HEK293 (cell line): ENCODE results near the gene CUEDC1.

ENCODE experiments used
- CTCF ChIA-PET: fragments of 350-600 bp; formaldehyde crosslinking; extraction: SDS; loops from one replicate; lab custom pipeline; 2021; ENCODE audit warnings: antibody characterized with exemption; lab: Yijun Ruan, JAX
- POLR2A ChIA-PET: fragments of 300-600 bp; formaldehyde crosslinking; extraction: SDS; loops from one replicate; lab custom pipeline; 2020; ENCODE audit warnings: antibody characterized with exemption, inconsistent platforms; lab: Yijun Ruan, JAX
- H3K27ac ChIP-seq: fragments of 200-500 bp; sonication (Bioruptor generic); 2 replicates; pipeline ENCODE4 v1.5.1; 2014; ENCODE audit warnings: low read depth, low read length, control low read depth, inconsistent platforms; ENCODE audit errors: extremely low read depth
- H3K36me3 ChIP-seq, 2 experiments: fragments of 200-500 bp in 1 of 2; sonication (Bioruptor generic) in 1 of 2; 1 replicate in 1 of 2; 2 replicates in 1 of 2; pipeline ENCODE4 v1.5.1; 2014 to 2017; ENCODE audit warnings: inconsistent platforms in 2 of 2, low read length in 2 of 2; ENCODE audit not compliant: control insufficient read depth in 2 of 2, insufficient read depth in 1 of 2
- H3K4me1 ChIP-seq: fragments of 200-500 bp; sonication (Bioruptor generic); 2 replicates; pipeline ENCODE4 v1.5.1; 2014; ENCODE audit warnings: mild to moderate bottlenecking, low read length, inconsistent platforms; ENCODE audit not compliant: control insufficient read depth, insufficient read depth
- H3K4me3 ChIP-seq: 2 replicates; pipeline ENCODE4 v1.5.1; 2011; ENCODE audit warnings: low read depth, mild to moderate bottlenecking, control low read depth, low read length, moderate library complexity
- H3K9me3 ChIP-seq: fragments of 200-500 bp; sonication (Bioruptor generic); 2 replicates; pipeline ENCODE4 v1.5.1; 2014; ENCODE audit warnings: low read depth, low read length, inconsistent platforms; ENCODE audit not compliant: control insufficient read depth, insufficient read depth
- GFI1B ChIP-seq: fragments of 450-650 bp; formaldehyde crosslinking; IDR thresholded peaks from 2 replicates; pipeline ENCODE4 v1.5.1; 2016; ENCODE audit warnings: missing biosample characterization, missing genetic modification characterization
- MZF1 ChIP-seq: fragments of 450-650 bp; formaldehyde crosslinking; IDR thresholded peaks from 2 replicates; pipeline ENCODE4 v1.5.1; 2017; ENCODE audit warnings: missing biosample characterization, missing genetic modification characterization, borderline replicate concordance
- PATZ1 ChIP-seq: fragments of 450-650 bp; formaldehyde crosslinking; IDR thresholded peaks from 2 replicates; pipeline ENCODE4 v1.5.1; 2016; ENCODE audit warnings: missing biosample characterization, missing genetic modification characterization
- ZBTB8A ChIP-seq: fragments of 450-650 bp; formaldehyde crosslinking; IDR thresholded peaks from 2 replicates; pipeline ENCODE4 v1.5.1; 2016; ENCODE audit warnings: missing biosample characterization, missing genetic modification characterization
- ZFP41 ChIP-seq: fragments of 450-650 bp; formaldehyde crosslinking; IDR thresholded peaks from 2 replicates; pipeline ENCODE4 v1.5.1; 2016; ENCODE audit warnings: missing biosample characterization, missing genetic modification characterization, borderline replicate concordance
- ZNF19 ChIP-seq: fragments of 450-650 bp; formaldehyde crosslinking; IDR thresholded peaks from 2 replicates; pipeline ENCODE4; 2016; ENCODE audit warnings: missing biosample characterization, missing genetic modification characterization, low read depth
- ZNF221 ChIP-seq: fragments of 450-650 bp; formaldehyde crosslinking; IDR thresholded peaks from 2 replicates; pipeline ENCODE4 v1.5.1; 2017; ENCODE audit warnings: missing biosample characterization, missing genetic modification characterization, borderline replicate concordance
- ZNF223 ChIP-seq: fragments of 450-650 bp; formaldehyde crosslinking; IDR thresholded peaks from 2 replicates; pipeline ENCODE4 v1.5.1; 2016; ENCODE audit warnings: missing biosample characterization, missing genetic modification characterization
- ZNF266 ChIP-seq: fragments of 450-650 bp; formaldehyde crosslinking; IDR thresholded peaks from 2 replicates; pipeline ENCODE4 v1.5.1; 2016; ENCODE audit warnings: missing biosample characterization, missing genetic modification characterization, low read depth
- ZNF37A ChIP-seq: fragments of 450-650 bp; IDR thresholded peaks from 2 replicates; pipeline ENCODE4 v1.5.1; 2018; ENCODE audit warnings: missing biosample characterization, missing genetic modification characterization
- ZNF404 ChIP-seq: fragments of 450-650 bp; formaldehyde crosslinking; IDR thresholded peaks from 2 replicates; pipeline ENCODE4 v1.5.1; 2017; ENCODE audit warnings: missing biosample characterization, missing genetic modification characterization
- ZNF549 ChIP-seq: fragments of 450-650 bp; IDR thresholded peaks from 2 replicates; pipeline ENCODE4 v1.5.1; 2018; ENCODE audit warnings: missing biosample characterization, missing genetic modification characterization, mild to moderate bottlenecking, inconsistent platforms, moderate library complexity
- ZNF600 ChIP-seq: fragments of 450-650 bp; formaldehyde crosslinking; IDR thresholded peaks from 2 replicates; pipeline ENCODE4 v1.5.1; 2016; ENCODE audit warnings: missing biosample characterization, missing genetic modification characterization
- ZNF654 ChIP-seq: fragments of 450-650 bp; formaldehyde crosslinking; IDR thresholded peaks from 2 replicates; pipeline ENCODE4 v1.5.1; 2016; ENCODE audit warnings: low read depth, missing biosample characterization, missing genetic modification characterization
- ZNF660 ChIP-seq: fragments of 450-650 bp; IDR thresholded peaks from 2 replicates; pipeline ENCODE4 v1.5.1; 2018; ENCODE audit warnings: missing biosample characterization, mild to moderate bottlenecking, missing genetic modification characterization
- ZSCAN30 ChIP-seq: fragments of 450-650 bp; IDR thresholded peaks from 2 replicates; pipeline ENCODE4 v1.5.1; 2018; ENCODE audit warnings: missing biosample characterization, mild to moderate bottlenecking, missing genetic modification characterization, moderate library complexity
- TF ChIP-seq, protein P1 (sequence below): fragments of 450-650 bp; formaldehyde crosslinking; IDR thresholded peaks from 2 replicates; pipeline ENCODE4 v1.5.1; 2016; ENCODE audit warnings: missing biosample characterization, missing genetic modification characterization
- TF ChIP-seq, protein P2 (sequence below): fragments of 450-650 bp; formaldehyde crosslinking; IDR thresholded peaks from 2 replicates; pipeline ENCODE4 v1.5.1; 2016; ENCODE audit warnings: missing biosample characterization, missing genetic modification characterization
- TF ChIP-seq, protein P3 (sequence below): fragments of 450-650 bp; formaldehyde crosslinking; IDR thresholded peaks from 2 replicates; pipeline ENCODE4 v1.5.1; 2016; ENCODE audit warnings: missing biosample characterization, missing genetic modification characterization
- TF ChIP-seq, protein P4 (sequence below): fragments of 450-650 bp; formaldehyde crosslinking; conservative IDR thresholded peaks from 2 replicates; pipeline ENCODE4 v1.5.1; 2016; ENCODE audit warnings: low read depth, missing biosample characterization, missing genetic modification characterization
- TF ChIP-seq, protein P5 (sequence below): fragments of 450-650 bp; formaldehyde crosslinking; IDR thresholded peaks from 2 replicates; pipeline ENCODE4 v1.5.1; 2016; ENCODE audit warnings: missing biosample characterization, missing genetic modification characterization

CUEDC1 gene

DNA sequence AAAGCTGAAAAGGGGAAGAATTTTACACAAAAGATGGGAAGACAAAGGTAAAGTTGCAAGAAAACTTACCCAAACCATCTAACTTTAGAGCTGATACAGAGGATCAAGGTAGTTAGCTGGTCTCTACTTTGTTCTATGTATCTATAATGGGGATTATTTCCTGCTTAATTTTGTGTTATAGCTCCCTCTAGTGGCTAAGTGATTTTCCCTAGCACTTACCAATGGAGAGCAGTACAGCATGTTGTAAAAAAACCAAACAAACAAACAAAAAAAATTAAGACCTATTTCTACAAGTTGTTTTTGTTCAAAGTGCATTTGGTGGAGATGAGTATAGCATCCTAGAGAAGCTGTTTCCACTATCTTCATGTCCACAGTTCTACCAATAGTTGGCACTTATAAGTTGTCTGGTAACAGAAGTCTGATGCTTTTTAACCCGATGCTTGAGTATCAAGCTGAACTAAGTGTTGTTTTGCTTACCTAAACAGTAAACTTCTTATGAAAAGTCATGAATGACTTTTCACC is 44.3 kb upstream of the CUEDC1 start:
- TF ChIP-seq ZFP41 (tag by site-specific recombination) (no peak), ZNF549 (tag by site-specific recombination) (no peak), ZNF37A (tag by site-specific recombination) (no peak), MZF1 (no peak), GFI1B (no peak), ZSCAN30 (tag by site-specific recombination) (no peak), ZNF19 (tag by site-specific recombination) (no peak), ZNF654 (tag by site-specific recombination) (peak; percentile 80), PATZ1 (tag by site-specific recombination) (no peak), ZNF660 (tag by site-specific recombination) (peak; percentile 44; the same call in 1 of the 2 replicates), ZNF600 (tag by site-specific recombination) (no peak)
- TF ChIP-seq, protein P1, sequence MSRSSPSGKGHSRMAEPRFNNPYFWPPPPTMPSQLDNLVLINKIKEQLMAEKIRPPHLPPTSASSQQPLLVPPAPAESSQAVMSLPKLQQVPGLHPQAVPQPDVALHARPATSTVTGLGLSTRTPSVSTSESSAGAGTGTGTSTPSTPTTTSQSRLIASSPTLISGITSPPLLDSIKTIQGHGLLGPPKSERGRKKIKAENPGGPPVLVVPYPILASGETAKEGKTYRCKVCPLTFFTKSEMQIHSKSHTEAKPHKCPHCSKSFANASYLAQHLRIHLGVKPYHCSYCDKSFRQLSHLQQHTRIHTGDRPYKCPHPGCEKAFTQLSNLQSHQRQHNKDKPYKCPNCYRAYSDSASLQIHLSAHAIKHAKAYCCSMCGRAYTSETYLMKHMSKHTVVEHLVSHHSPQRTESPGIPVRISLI (tag by site-specific recombination): peak; percentile 94
- TF ChIP-seq, protein P2, sequence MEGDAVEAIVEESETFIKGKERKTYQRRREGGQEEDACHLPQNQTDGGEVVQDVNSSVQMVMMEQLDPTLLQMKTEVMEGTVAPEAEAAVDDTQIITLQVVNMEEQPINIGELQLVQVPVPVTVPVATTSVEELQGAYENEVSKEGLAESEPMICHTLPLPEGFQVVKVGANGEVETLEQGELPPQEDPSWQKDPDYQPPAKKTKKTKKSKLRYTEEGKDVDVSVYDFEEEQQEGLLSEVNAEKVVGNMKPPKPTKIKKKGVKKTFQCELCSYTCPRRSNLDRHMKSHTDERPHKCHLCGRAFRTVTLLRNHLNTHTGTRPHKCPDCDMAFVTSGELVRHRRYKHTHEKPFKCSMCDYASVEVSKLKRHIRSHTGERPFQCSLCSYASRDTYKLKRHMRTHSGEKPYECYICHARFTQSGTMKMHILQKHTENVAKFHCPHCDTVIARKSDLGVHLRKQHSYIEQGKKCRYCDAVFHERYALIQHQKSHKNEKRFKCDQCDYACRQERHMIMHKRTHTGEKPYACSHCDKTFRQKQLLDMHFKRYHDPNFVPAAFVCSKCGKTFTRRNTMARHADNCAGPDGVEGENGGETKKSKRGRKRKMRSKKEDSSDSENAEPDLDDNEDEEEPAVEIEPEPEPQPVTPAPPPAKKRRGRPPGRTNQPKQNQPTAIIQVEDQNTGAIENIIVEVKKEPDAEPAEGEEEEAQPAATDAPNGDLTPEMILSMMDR (tag by site-specific recombination): 0 out of 2 replicates have a peak, but pooled peaks have one; percentile 36
- TF ChIP-seq, protein P3, sequence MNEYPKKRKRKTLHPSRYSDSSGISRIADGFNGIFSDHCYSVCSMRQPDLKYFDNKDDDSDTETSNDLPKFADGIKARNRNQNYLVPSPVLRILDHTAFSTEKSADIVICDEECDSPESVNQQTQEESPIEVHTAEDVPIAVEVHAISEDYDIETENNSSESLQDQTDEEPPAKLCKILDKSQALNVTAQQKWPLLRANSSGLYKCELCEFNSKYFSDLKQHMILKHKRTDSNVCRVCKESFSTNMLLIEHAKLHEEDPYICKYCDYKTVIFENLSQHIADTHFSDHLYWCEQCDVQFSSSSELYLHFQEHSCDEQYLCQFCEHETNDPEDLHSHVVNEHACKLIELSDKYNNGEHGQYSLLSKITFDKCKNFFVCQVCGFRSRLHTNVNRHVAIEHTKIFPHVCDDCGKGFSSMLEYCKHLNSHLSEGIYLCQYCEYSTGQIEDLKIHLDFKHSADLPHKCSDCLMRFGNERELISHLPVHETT (tag by site-specific recombination): 0 out of 2 replicates have a peak, but pooled peaks have one; percentile 15
- POLR2A ChIA-PET: interaction anchor here (0.7 to 7.1 kb wide), 12 partner anchors 8 to 150 kb away, joined by 3 to 49 read pairs (median 4); partner anchors contain the start of genes DYNLL2, MRPS23, SRSF1 and VEZF1
- no peak overlapping the region for H3K27ac ChIP-seq
- no peaks in the 10 kb centered on the region for H3K9me3 ChIP-seq
- no peak overlapping the region for H3K4me3 ChIP-seq
- peaks cover 16% of the 10 kb centered on the region for H3K4me1 ChIP-seq
- CTCF ChIA-PET: interaction anchor here (0.5 to 15.7 kb wide), 64 partner anchors 7 to 1355 kb away, joined by 3 to 434 read pairs (median 4); partner anchors contain the start of genes CUEDC1, MRPS23 and SRSF1
- H3K36me3 ChIP-seq: peaks cover 55 to 82% of the 10 kb centered on the region in 2 experiments

DNA sequence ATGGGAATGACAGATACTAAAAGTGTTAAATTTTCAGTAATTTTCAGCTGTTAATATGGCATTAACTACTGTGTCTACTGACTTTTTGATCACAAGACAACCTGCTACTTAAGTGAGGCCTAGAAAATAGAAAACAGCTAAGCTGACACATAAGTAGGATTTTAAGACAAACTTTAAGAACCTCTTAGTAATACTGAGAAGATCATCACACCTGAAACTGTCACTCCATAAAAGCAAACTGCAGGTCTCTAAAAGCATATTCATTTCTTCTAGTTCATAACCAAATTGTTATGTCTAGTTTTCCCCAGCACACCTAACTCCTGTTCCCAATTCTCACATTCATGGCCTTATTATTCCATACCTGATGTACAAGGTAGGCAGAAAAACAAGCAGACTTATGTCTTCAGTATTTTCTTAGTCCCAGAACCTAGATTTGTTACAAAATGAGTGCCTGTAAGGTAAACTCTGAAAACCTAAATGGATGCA is 43.8 kb upstream of the CUEDC1 start:
- no peaks in the 10 kb centered on the region for H3K9me3 ChIP-seq
- no peak overlapping the region for H3K4me3 ChIP-seq
- H3K36me3 ChIP-seq: peaks cover 50 to 76% of the 10 kb centered on the region in 2 experiments
- ChIA-PET CTCF (interaction anchor here (0.6 to 15.7 kb wide), 60 partner anchors 8 to 1356 kb away, joined by 3 to 434 read pairs (median 5); partner anchors contain the start of genes CUEDC1, MRPS23 and SRSF1), POLR2A (interaction anchor here (0.5 to 7.1 kb wide), 12 partner anchors 8 to 149 kb away, joined by 3 to 49 read pairs (median 4); partner anchors contain the start of genes DYNLL2, MRPS23, SRSF1 and VEZF1)
- H3K27ac ChIP-seq: no peak overlapping the region
- peaks cover 11% of the 10 kb centered on the region for H3K4me1 ChIP-seq
- no peak for TF ChIP-seq ZNF404 (tag by site-specific recombination)
- TF ChIP-seq ZNF266 (tag by site-specific recombination): no peak
- no peak for TF ChIP-seq ZNF221
- no peak for TF ChIP-seq ZBTB8A (tag by site-specific recombination)
- no peak for TF ChIP-seq ZNF223 (tag by site-specific recombination)
- TF ChIP-seq, protein P4, sequence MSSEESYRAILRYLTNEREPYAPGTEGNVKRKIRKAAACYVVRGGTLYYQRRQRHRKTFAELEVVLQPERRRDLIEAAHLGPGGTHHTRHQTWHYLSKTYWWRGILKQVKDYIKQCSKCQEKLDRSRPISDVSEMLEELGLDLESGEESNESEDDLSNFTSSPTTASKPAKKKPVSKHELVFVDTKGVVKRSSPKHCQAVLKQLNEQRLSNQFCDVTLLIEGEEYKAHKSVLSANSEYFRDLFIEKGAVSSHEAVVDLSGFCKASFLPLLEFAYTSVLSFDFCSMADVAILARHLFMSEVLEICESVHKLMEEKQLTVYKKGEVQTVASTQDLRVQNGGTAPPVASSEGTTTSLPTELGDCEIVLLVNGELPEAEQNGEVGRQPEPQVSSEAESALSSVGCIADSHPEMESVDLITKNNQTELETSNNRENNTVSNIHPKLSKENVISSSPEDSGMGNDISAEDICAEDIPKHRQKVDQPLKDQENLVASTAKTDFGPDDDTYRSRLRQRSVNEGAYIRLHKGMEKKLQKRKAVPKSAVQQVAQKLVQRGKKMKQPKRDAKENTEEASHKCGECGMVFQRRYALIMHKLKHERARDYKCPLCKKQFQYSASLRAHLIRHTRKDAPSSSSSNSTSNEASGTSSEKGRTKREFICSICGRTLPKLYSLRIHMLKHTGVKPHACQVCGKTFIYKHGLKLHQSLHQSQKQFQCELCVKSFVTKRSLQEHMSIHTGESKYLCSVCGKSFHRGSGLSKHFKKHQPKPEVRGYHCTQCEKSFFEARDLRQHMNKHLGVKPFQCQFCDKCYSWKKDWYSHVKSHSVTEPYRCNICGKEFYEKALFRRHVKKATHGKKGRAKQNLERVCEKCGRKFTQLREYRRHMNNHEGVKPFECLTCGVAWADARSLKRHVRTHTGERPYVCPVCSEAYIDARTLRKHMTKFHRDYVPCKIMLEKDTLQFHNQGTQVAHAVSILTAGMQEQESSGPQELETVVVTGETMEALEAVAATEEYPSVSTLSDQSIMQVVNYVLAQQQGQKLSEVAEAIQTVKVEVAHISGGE (tag by site-specific recombination): no peak
- TF ChIP-seq, protein P5, sequence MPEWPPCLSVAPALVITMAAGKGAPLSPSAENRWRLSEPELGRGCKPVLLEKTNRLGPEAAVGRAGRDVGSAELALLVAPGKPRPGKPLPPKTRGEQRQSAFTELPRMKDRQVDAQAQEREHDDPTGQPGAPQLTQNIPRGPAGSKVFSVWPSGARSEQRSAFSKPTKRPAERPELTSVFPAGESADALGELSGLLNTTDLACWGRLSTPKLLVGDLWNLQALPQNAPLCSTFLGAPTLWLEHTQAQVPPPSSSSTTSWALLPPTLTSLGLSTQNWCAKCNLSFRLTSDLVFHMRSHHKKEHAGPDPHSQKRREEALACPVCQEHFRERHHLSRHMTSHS (tag by site-specific recombination): no peak
